Ecto neural progenitor cell (in vitro differentiated cells): ENCODE data around the gene LDHB.
"Not testable (repeated sequence)": the region's sequence is repeated elsewhere in the genome, so short reads cannot be mapped to it uniquely, and the experiment has no call there.

Experiments used
- DNase-seq: peaks from one replicate; pipeline ENCODE4 v3.0.0-alpha.2; 2018; ENCODE audit warnings: low spot score

LDHB gene

GRCh38 chr12:21661396-21662093, 3.9 kb upstream of the LDHB start:
- not testable (repeated sequence) for DNase-seq

GRCh38 chr12:21659383-21659782, 1.7 kb upstream of the LDHB start:
- no peak for DNase-seq

GRCh38 chr12:21656905-21657325, 727 bp downstream of the LDHB start:
- DNase-seq: peak; percentile 60

GRCh38 chr12:21655591-21655990, 2.1 kb downstream of the LDHB start:
- DNase-seq: no peak

- DNase-seq: no peak
These were observed 5.8 kb downstream of the LDHB start for GRCh38 chr12:21651821-21652220.

GRCh38 chr12:21650997-21651396, 6.6 kb downstream of the LDHB start:
- no peak for DNase-seq

- DNase-seq: no peak
These were observed 8.6 kb downstream of the LDHB start for GRCh38 chr12:21649034-21649433.

GRCh38 chr12:21648378-21648777, 9.3 kb downstream of the LDHB start:
- no peak for DNase-seq

- DNase-seq: no peak
These were observed 10.5 kb downstream of the LDHB start for GRCh38 chr12:21647179-21647578.

GRCh38 chr12:21645041-21645500, 12.6 kb downstream of the LDHB start:
- peak; percentile 70 for DNase-seq

- DNase-seq: no peak
These were observed 13.1 kb downstream of the LDHB start for GRCh38 chr12:21644516-21644915.

GRCh38 chr12:21643758-21644157, 13.9 kb downstream of the LDHB start:
- no peak for DNase-seq

- no peak for DNase-seq
These were observed 14.8 kb downstream of the LDHB start for GRCh38 chr12:21642707-21643389.

GRCh38 chr12:21638054-21638891, 19.4 kb downstream of the LDHB start:
- no peak for DNase-seq

- no peak for DNase-seq
These were observed 23.4 kb downstream of the LDHB start for GRCh38 chr12:21634245-21634644.

GRCh38 chr12:21631367-21631766, 26.3 kb downstream of the LDHB start:
- no peak for DNase-seq

- DNase-seq: no peak
These were observed 29.7 kb downstream of the LDHB start for GRCh38 chr12:21627924-21628323.

- no peak for DNase-seq
These were observed 39.1 kb downstream of the LDHB start for GRCh38 chr12:21618566-21618965.

- no peak for DNase-seq
These were observed 40.6 kb downstream of the LDHB start for GRCh38 chr12:21617030-21617429.

- DNase-seq: no peak
These were observed 42.2 kb downstream of the LDHB start for GRCh38 chr12:21615431-21615830.

- no peak for DNase-seq
These were observed 43.1 kb downstream of the LDHB start for GRCh38 chr12:21614506-21614905.

GRCh38 chr12:21613931-21614330, 43.7 kb downstream of the LDHB start:
- DNase-seq: no peak

- DNase-seq: no peak
These were observed 49.4 kb downstream of the LDHB start for GRCh38 chr12:21608196-21608595.
